ENCODE results near the gene SULT2B1. TPM values are rescaled to one million over a fixed set of nuclear protein-coding genes. Genes with fewer than 3 reads are reported as not detected.
A peak's percentile ranks its signal among the peaks of the same experiment; 100 is the strongest.

The SULT2B1 gene
- total RNA-seq, 1 experiment from 2014 or later = 6.2 TPM

DNA sequence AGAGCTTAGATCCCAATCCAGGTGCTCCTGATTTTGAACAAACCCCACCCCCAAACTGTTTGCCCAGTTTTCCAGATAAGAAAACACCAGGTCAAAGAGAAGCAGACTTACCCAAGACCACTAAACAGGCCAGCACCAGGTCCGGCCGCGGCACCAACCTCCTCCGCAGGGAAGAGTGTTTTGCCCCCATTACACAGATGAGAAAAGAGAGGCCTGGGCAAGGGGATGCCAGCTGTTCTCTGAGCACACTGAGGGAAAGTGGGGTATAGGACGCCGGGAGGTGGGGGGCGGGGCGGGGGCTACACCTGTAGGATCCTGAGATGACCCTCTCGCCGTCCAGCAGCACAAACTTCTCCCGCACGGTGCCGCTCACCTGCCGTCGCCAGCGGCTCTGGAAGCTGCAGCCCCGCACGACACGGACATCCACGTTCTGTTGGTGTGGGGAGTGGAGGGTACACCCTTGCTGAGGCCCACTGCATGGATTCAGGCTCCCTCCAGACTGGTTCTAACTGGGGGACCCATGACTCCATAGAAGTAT lies 57.7 kb downstream of the SULT2B1 start:
- DNase-seq = no peak
- no TSS peak for BruUV-seq (replicated peaks)
- Histone ChIP-seq H3K9me3 (ENCODE audit: insufficient read depth, low read depth) (no peaks in the 10 kb centered on the region), H4K20me1 (ENCODE audit: insufficient read depth) (no peaks in the 10 kb centered on the region), H3K27ac (no peak overlapping the region), H3K4me3 (no peak overlapping the region), H3K4me1 (replicated peaks; ENCODE audit: insufficient read depth) (peaks cover 12% of the 10 kb centered on the region), H3K27me3 (ENCODE audit: insufficient read depth, low read depth) (no peaks in the 10 kb centered on the region), H3F3A (ENCODE audit: insufficient read depth, low read depth) (peaks cover 35% of the 10 kb centered on the region), H3K9me2 (ENCODE audit: insufficient read depth) (no peaks in the 10 kb centered on the region), H3K79me2 (ENCODE audit: low read depth) (no peaks in the 10 kb centered on the region), H3K4me2 (no peak overlapping the region), H2AFZ (no peak overlapping the region), H3K36me3 (ENCODE audit: low read depth) (no peaks in the 10 kb centered on the region)
- no peak for TF ChIP-seq EZH2 (IDR thresholded peaks at IDR 0.05; ENCODE audit: low read depth)
- TF ChIP-seq CTCF (conservative IDR thresholded peaks at IDR 0.05) = no peak
- CTCF ChIA-PET = interaction anchor here (0.7 to 1.2 kb wide), 2 partner anchors 15 to 25 kb away, joined by 3 read pairs; no protein-coding TSS in a partner anchor
- POLR2A ChIA-PET (ENCODE audit: unreplicated experiment) = no interaction called here
- intact Hi-C loops (cut with micrococcal nuclease; ENCODE audit: unreplicated experiment) = no loop called here

- Histone ChIP-seq H3F3A (ENCODE audit: insufficient read depth, low read depth) (peaks cover 51% of the 10 kb centered on the region), H3K9me3 (ENCODE audit: insufficient read depth, low read depth) (no peaks in the 10 kb centered on the region), H3K9me2 (ENCODE audit: insufficient read depth) (no peaks in the 10 kb centered on the region), H2AFZ (no peak overlapping the region), H3K27me3 (ENCODE audit: insufficient read depth, low read depth) (no peaks in the 10 kb centered on the region), H3K27ac (no peak overlapping the region), H3K4me2 (no peak overlapping the region), H3K36me3 (ENCODE audit: low read depth) (peaks cover 17% of the 10 kb centered on the region; the same call in 1 of the 2 replicates), H3K79me2 (ENCODE audit: low read depth) (peaks cover 18% of the 10 kb centered on the region), H3K4me1 (replicated peaks; ENCODE audit: insufficient read depth) (peaks cover 32% of the 10 kb centered on the region), H3K4me3 (no peak overlapping the region), H4K20me1 (ENCODE audit: insufficient read depth) (peaks cover 18% of the 10 kb centered on the region)
- no peak for TF ChIP-seq EZH2 (IDR thresholded peaks at IDR 0.05; ENCODE audit: low read depth)
- TF ChIP-seq CTCF (conservative IDR thresholded peaks at IDR 0.05) = no peak
- BruUV-seq (replicated peaks) = no TSS peak
- intact Hi-C loops (cut with micrococcal nuclease; ENCODE audit: unreplicated experiment) = no loop called here
- ChIA-PET CTCF (no interaction called here), POLR2A (ENCODE audit: unreplicated experiment) (no interaction called here)
- DNase-seq = no peak
These were observed 59.9 kb downstream of the SULT2B1 start for GRCh38 chr19:48611872-48612271.

DNA sequence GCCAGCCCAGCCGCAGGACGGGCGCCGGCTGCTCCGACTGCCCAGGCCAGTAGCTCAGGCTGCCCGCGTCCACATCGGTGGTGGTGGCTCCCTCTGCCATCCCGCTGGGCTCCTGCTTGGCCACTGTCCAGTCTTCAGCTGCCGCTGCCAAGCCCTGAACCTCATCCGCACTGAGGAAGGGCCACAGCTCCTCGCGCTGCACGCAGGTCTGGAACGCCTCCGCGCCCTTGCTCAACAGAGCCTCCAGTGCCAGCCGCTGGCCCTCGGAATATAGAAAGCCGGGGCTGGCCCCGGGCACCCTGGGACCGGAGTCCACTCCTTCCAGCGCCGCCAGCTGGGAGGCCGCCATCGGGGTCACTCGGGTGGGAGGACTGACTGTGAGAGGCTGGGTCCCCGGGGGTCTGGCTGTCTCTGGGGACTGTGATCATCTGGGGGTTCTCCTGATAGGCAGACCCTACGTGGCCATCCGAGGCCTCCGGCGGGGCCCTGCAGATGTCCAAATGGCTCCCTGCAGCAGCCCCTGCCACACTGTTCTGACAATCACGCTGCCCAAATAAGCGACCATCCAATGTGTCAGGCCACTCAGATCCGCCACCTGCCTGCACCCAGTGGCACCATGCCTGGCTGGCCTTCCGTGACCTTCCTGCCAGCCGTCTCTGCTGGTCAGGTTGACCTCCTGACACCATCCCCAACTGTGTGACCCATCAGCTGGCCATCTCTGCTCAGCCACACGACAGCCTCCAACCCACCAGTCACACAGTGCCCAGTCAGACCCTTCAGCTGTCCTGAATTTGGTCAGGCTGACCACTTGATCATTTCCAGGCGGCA lies 61.3 kb downstream of the SULT2B1 start:
- no peaks in the 10 kb centered on the region for H3K9me3 ChIP-seq (ENCODE audit: insufficient read depth, low read depth)

More for the DNA sequence above, 61.3 kb downstream of the SULT2B1 start:
- H2AFZ ChIP-seq = no peak overlapping the region
- CTCF ChIA-PET = no interaction called here
- peaks cover 31% of the 10 kb centered on the region for H3K79me2 ChIP-seq (ENCODE audit: low read depth)
- peaks cover 61% of the 10 kb centered on the region for H3F3A ChIP-seq (ENCODE audit: insufficient read depth, low read depth)
- no peak for TF ChIP-seq CTCF (conservative IDR thresholded peaks at IDR 0.05)
- no peak for TF ChIP-seq EZH2 (IDR thresholded peaks at IDR 0.05; ENCODE audit: low read depth)
- no TSS peak for BruUV-seq (replicated peaks)
- H3K4me2 ChIP-seq = peak overlapping the region; percentile 94; the same call in 1 of the 2 replicates
- no peak overlapping the region for H3K4me3 ChIP-seq
- H3K9me2 ChIP-seq (ENCODE audit: insufficient read depth) = no peaks in the 10 kb centered on the region
- H3K27ac ChIP-seq = no peak overlapping the region
- peaks cover 42% of the 10 kb centered on the region for H3K4me1 ChIP-seq (replicated peaks; ENCODE audit: insufficient read depth)
- H4K20me1 ChIP-seq (ENCODE audit: insufficient read depth) = peaks cover 32% of the 10 kb centered on the region
- no peak for DNase-seq
- H3K27me3 ChIP-seq (ENCODE audit: insufficient read depth, low read depth) = no peaks in the 10 kb centered on the region
- H3K36me3 ChIP-seq (ENCODE audit: low read depth) = peaks cover 31% of the 10 kb centered on the region
- POLR2A ChIA-PET (ENCODE audit: unreplicated experiment) = no interaction called here
- intact Hi-C loops (cut with micrococcal nuclease; ENCODE audit: unreplicated experiment) = no loop called here
